ENCODE measurements around the gene OGFOD3.

Gene OGFOD3

GRCh38 chr17:82346342-82347300 lies 71.8 kb downstream of the OGFOD3 start:
- TF ChIP-seq RAD21 (IDR thresholded peaks at IDR 0.05; ENCODE audit: low read depth), result no peak
- TF ChIP-seq FOXM1 (IDR thresholded peaks at IDR 0.05; ENCODE audit: borderline replicate concordance, low read depth), result no peak
- TF ChIP-seq MAX (IDR thresholded peaks at IDR 0.05), result no peak
- TF ChIP-seq TAF1 (IDR thresholded peaks at IDR 0.05; ENCODE audit: low read depth), result no peak
- TF ChIP-seq REST (IDR thresholded peaks at IDR 0.05; ENCODE audit: low read depth), result no peak
- TF ChIP-seq USF1 (IDR thresholded peaks at IDR 0.05), result no peak
- TF ChIP-seq TEAD4 (IDR thresholded peaks at IDR 0.05), result no peak
- no peak for TF ChIP-seq CREB1 (IDR thresholded peaks at IDR 0.05; ENCODE audit: low read depth)
- no peak for TF ChIP-seq YY1 (IDR thresholded peaks at IDR 0.05; ENCODE audit: low read depth)
- TF ChIP-seq CEBPB (IDR thresholded peaks at IDR 0.05), result no peak
- TF ChIP-seq NFIC (IDR thresholded peaks at IDR 0.05), result no peak
- TF ChIP-seq TCF12 (IDR thresholded peaks at IDR 0.05; ENCODE audit: low read depth), result no peak
- no peak for TF ChIP-seq EP300 (IDR thresholded peaks at IDR 0.05; ENCODE audit: borderline replicate concordance)

GRCh38 chr17:82345151-82345976 lies 73.0 kb downstream of the OGFOD3 start:
- TF ChIP-seq REST (IDR thresholded peaks at IDR 0.05; ENCODE audit: low read depth) (no peak), USF1 (IDR thresholded peaks at IDR 0.05) (no peak), ZBTB7A (IDR thresholded peaks at IDR 0.05; ENCODE audit: low read depth) (no peak), TAF1 (IDR thresholded peaks at IDR 0.05; ENCODE audit: low read depth) (no peak), EP300 (IDR thresholded peaks at IDR 0.05; ENCODE audit: borderline replicate concordance) (no peak)

GRCh38 chr17:82344175-82344907 lies 74.0 kb downstream of the OGFOD3 start:
- TF ChIP-seq TEAD4 (IDR thresholded peaks at IDR 0.05) (no peak), ZBTB7A (IDR thresholded peaks at IDR 0.05; ENCODE audit: low read depth) (no peak), REST (IDR thresholded peaks at IDR 0.05; ENCODE audit: low read depth) (no peak), MAX (IDR thresholded peaks at IDR 0.05) (no peak), FOXM1 (IDR thresholded peaks at IDR 0.05; ENCODE audit: borderline replicate concordance, low read depth) (no peak)

- TF ChIP-seq RAD21 (IDR thresholded peaks at IDR 0.05; ENCODE audit: low read depth) (no peak), MAX (IDR thresholded peaks at IDR 0.05) (0 out of 2 replicates have a peak, but pooled peaks have one; percentile 23)
Measured at GRCh38 chr17:82343560-82343959, 74.8 kb downstream of the OGFOD3 start.

All from Ishikawa (cell line).